T-helper 1 cell treated with Interleukin-12 subunit alpha and Interleukin-12 subunit beta and Interleukin-4 antibody, amounts not matched to agents 30 μg/mL and 1 μg/mL, for 36 hours (primary cell): ENCODE results near the gene VEGFB.

ENCODE experiments used
- H3K27ac Mint-ChIP-seq: one replicate; pipeline ENCODE4 v1.8.0; 2021; ENCODE audit warnings: mild to moderate bottlenecking, mixed read lengths
- H3K27me3 Mint-ChIP-seq: one replicate; pipeline ENCODE4 v1.8.0; 2021; ENCODE audit warnings: low read depth, mixed read lengths
- H3K36me3 Mint-ChIP-seq: one replicate; pipeline ENCODE4 v1.8.0; 2021; ENCODE audit warnings: low read depth, mixed read lengths
- H3K4me1 Mint-ChIP-seq: one replicate; pipeline ENCODE4 v1.8.0; 2021; ENCODE audit warnings: low read depth, mixed read lengths
- H3K4me3 Mint-ChIP-seq: one replicate; pipeline ENCODE4 v1.8.0; 2021; ENCODE audit warnings: mild to moderate bottlenecking, moderate library complexity, mixed read lengths
- H3K9me3 Mint-ChIP-seq: one replicate; pipeline ENCODE4 v1.8.0; 2021; ENCODE audit warnings: mixed read lengths

Gene VEGFB

GRCh38 chr11:64281957-64282770, 47.8 kb downstream of the VEGFB start:
- Mint-ChIP-seq H3K4me3 (peak overlapping the region; percentile 4), H3K4me1 (peaks cover 14% of the 10 kb centered on the region), H3K27ac (no peak overlapping the region), H3K27me3 (no peaks in the 10 kb centered on the region), H3K9me3 (no peaks in the 10 kb centered on the region), H3K36me3 (peaks cover 9% of the 10 kb centered on the region)

GRCh38 chr11:64283092-64283491, 48.7 kb downstream of the VEGFB start:
- H3K27me3 Mint-ChIP-seq, result no peaks in the 10 kb centered on the region
- H3K36me3 Mint-ChIP-seq, result peaks cover 9% of the 10 kb centered on the region
- peak overlapping the region; percentile 54 for H3K4me3 Mint-ChIP-seq
- peak overlapping the region; percentile 72 for H3K27ac Mint-ChIP-seq
- no peaks in the 10 kb centered on the region for H3K9me3 Mint-ChIP-seq
- H3K4me1 Mint-ChIP-seq, result peaks cover 14% of the 10 kb centered on the region

DNA sequence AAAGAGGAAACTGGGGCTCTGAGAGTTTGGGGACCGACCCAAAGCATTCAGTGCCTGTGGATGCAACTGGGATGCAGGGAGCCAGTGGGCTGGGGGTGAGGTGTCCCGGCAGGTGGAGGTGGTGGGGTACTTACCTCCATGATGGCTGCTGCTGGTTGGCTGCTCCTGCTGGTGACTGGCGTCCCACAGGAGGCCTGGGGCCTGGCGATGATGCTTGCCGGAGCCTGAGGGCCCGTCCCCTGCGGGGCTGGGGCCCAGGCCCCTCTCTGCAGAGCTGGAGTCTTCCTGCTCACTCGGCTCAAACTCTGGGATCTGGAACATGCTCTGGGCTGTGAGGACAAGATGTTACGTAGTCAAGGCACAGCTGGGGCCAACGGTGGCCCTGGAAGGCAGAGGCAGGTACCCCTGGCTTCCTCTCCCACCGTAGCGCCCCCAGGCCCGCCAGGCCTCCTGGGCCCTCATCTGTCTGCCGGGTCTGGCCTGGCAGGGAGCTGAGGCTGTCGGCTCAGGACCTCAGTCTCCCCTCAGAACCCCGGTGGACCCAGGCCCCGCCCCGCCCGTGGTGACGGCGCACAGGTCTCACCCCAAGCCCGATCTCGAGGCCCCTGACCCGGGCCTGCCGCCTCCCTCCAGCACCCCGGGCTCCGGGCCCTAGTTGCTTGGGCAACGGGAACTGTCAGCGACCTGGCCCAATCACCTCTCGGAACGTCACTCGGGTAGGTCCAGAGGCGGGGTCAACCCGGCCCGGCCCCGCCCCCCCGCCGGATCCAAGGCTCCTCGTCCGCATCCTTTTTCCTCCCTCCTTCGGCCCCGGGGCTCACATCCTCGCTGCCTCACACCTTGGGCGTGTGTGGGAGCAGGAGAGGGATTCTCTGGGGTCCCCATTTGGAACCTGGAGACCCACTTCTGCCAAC, 49.9 kb downstream of the VEGFB start, which contains the start of gene BAD:
BAD (minus strand) TSS at position 618 of the 914 bp plus-strand sequence; CDS start at position 321, 297 bp downstream.
- Mint-ChIP-seq H3K27me3 (no peaks in the 10 kb centered on the region), H3K27ac (peak within 1 kb of the TSS; percentile 93), H3K4me1 (peaks cover 14% of the 10 kb centered on the region), H3K4me3 (peak within 1 kb of the TSS; percentile 90), H3K36me3 (peaks cover 5% of the 10 kb centered on the region), H3K9me3 (no peaks in the 10 kb centered on the region)

- H3K4me1 Mint-ChIP-seq, result peaks cover 14% of the 10 kb centered on the region
- H3K36me3 Mint-ChIP-seq, result peaks cover 10% of the 10 kb centered on the region
- peak within 1 kb of the TSS; percentile 93 for H3K27ac Mint-ChIP-seq
- peaks cover 2% of the 10 kb centered on the region for H3K27me3 Mint-ChIP-seq
- no peaks in the 10 kb centered on the region for H3K9me3 Mint-ChIP-seq
- H3K4me3 Mint-ChIP-seq, result peak within 1 kb of the TSS; percentile 90
These were observed 50.8 kb downstream of the VEGFB start, which contains the start of gene GPR137 for GRCh38 chr11:64284962-64285884. TSS of gene GPR137 (plus strand) at chr11:64285848. CDS start at chr11:64286525, 677 bp downstream.

- Mint-ChIP-seq H3K27me3 (peaks cover 10% of the 10 kb centered on the region), H3K27ac (peak overlapping the region; percentile 84), H3K36me3 (peaks cover 11% of the 10 kb centered on the region), H3K9me3 (no peaks in the 10 kb centered on the region), H3K4me3 (peak overlapping the region; percentile 87), H3K4me1 (peaks cover 15% of the 10 kb centered on the region)
These were observed 51.8 kb downstream of the VEGFB start for GRCh38 chr11:64285885-64286800.

DNA sequence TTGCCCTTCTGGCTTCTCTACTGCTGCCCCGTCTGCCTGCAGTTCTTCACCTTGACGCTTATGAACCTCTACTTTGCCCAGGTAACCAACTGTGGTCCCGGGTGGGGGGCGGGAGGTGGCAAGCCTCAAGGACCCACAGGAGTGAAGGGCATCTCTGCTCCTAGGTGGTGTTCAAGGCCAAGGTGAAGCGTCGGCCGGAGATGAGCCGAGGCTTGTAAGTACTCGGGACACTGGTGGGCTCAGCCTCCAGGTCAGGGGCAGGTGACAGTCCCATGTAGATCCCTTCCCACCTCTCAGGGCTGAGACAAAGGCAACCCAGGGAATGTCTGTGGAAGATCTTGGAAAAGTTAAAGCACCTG, 52.4 kb downstream of the VEGFB start:
- peak overlapping the region; percentile 87 for H3K4me3 Mint-ChIP-seq
- H3K4me1 Mint-ChIP-seq, result peaks cover 14% of the 10 kb centered on the region
- peaks cover 10% of the 10 kb centered on the region for H3K27me3 Mint-ChIP-seq
- no peaks in the 10 kb centered on the region for H3K9me3 Mint-ChIP-seq
- H3K36me3 Mint-ChIP-seq, result peaks cover 8% of the 10 kb centered on the region
- H3K27ac Mint-ChIP-seq, result peak overlapping the region; percentile 84

- Mint-ChIP-seq H3K4me1 (peaks cover 14% of the 10 kb centered on the region), H3K9me3 (no peaks in the 10 kb centered on the region), H3K27me3 (peaks cover 16% of the 10 kb centered on the region), H3K36me3 (peaks cover 8% of the 10 kb centered on the region), H3K27ac (no peak overlapping the region), H3K4me3 (no peak overlapping the region)
These were observed 53.4 kb downstream of the VEGFB start for GRCh38 chr11:64287676-64288352.

GRCh38 chr11:64288353-64288750, 54.0 kb downstream of the VEGFB start:
- Mint-ChIP-seq H3K27me3 (peaks cover 21% of the 10 kb centered on the region), H3K4me3 (no peak overlapping the region), H3K36me3 (peaks cover 8% of the 10 kb centered on the region), H3K27ac (no peak overlapping the region), H3K9me3 (no peaks in the 10 kb centered on the region), H3K4me1 (peaks cover 12% of the 10 kb centered on the region)
